GM23248 (cell line): ENCODE data around the gene PRKCA.

ENCODE experiments used
- EZH2 ChIP-seq: fragments of 200-600 bp; sonication (generic); IDR thresholded peaks from 2 replicates; pipeline ENCODE4 v1.6.1; 2018; ENCODE audit warnings: antibody characterized with exemption, mild to moderate bottlenecking; ENCODE audit not compliant: insufficient read depth, poor library complexity, severe bottlenecking
- EZH2phosphoT487 ChIP-seq: fragments of 200-600 bp; sonication (generic); IDR thresholded peaks from 2 replicates; pipeline ENCODE4 v1.6.1; 2018; ENCODE audit warnings: antibody characterized with exemption, moderate library complexity, mild to moderate bottlenecking, low read depth; ENCODE audit not compliant: insufficient read depth

DNA sequence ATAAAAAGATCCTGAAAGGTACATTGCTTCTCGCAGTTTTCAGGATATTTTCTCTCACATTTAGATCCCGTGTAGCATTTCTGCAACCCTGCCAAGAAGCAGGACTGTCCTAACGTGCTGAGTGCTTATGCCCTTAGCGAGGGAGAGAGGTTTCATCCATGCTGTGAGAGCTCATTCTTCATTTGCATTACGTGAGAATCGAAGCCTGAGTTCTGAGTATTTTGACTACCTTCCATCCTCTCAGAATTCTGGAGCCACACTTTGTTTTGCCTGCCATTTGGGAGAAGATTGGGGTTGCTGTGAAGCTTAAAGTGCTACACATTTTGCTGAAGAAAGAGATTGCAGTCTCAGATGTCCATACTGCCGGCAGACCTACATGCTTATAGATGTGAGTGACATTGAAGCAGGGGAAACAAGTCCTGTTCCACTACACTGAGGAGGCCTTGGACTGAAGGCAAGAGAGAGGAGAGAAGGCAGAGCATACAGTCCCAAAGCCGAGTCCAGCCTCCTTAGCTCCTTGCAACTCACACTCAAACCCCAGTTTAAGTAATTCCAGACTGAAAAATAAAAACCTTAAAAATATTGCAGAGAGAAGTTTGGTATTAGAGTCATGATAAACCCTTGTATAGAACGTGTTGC is 183.0 kb downstream of the PRKCA start:
- TF ChIP-seq EZH2 (no peak), EZH2phosphoT487 (no peak)
